ENCODE results near the gene SPACA1.
A peak's percentile ranks its signal among the peaks of the same experiment; 100 is the strongest.
"Not testable (repeated sequence)": the region's sequence is repeated elsewhere in the genome, so short reads cannot be mapped to it uniquely, and the experiment has no call there.

The SPACA1 gene

GRCh38 chr6:88047510-88048150 lies at the start of gene SPACA1:
Gene SPACA1 (plus strand): TSS chr6:88047841. CDS start chr6:88047906, 65 bp downstream.
- no peak for DNase-seq (ENCODE audit: low read depth)
- no peak for TF ChIP-seq CTCF (IDR thresholded peaks at IDR 0.05; ENCODE audit: low read length, missing control alignments)
- no peak within 1 kb of the TSS for H3K4me3 ChIP-seq (replicated peaks; ENCODE audit: low read depth, low read length)

GRCh38 chr6:88000713-88001112 lies 46.9 kb upstream of the SPACA1 start:
- DNase-seq (ENCODE audit: low read depth): no peak
- TF ChIP-seq CTCF (IDR thresholded peaks at IDR 0.05; ENCODE audit: low read length, missing control alignments): no peak
- H3K4me3 ChIP-seq (replicated peaks; ENCODE audit: low read depth, low read length): no peak overlapping the region

GRCh38 chr6:88001279-88001678 lies 46.4 kb upstream of the SPACA1 start:
- not testable (repeated sequence) for H3K4me3 ChIP-seq (replicated peaks; ENCODE audit: low read depth, low read length); DNase-seq (ENCODE audit: low read depth)

GRCh38 chr6:88004707-88005106 lies 42.9 kb upstream of the SPACA1 start:
- no peak overlapping the region for H3K4me3 ChIP-seq (replicated peaks; ENCODE audit: low read depth, low read length)
- TF ChIP-seq CTCF (IDR thresholded peaks at IDR 0.05; ENCODE audit: low read length, missing control alignments): no peak
- DNase-seq (ENCODE audit: low read depth): no peak

- H3K4me3 ChIP-seq (replicated peaks; ENCODE audit: low read depth, low read length): no peak overlapping the region
- DNase-seq (ENCODE audit: low read depth): no peak
- TF ChIP-seq CTCF (IDR thresholded peaks at IDR 0.05; ENCODE audit: low read length, missing control alignments): no peak
Observed at GRCh38 chr6:88006557-88006956, 41.1 kb upstream of the SPACA1 start.

- H3K4me3 ChIP-seq (replicated peaks; ENCODE audit: low read depth, low read length): no peak overlapping the region
- no peak for TF ChIP-seq CTCF (IDR thresholded peaks at IDR 0.05; ENCODE audit: low read length, missing control alignments)
- DNase-seq (ENCODE audit: low read depth): peak; percentile 2
Observed at GRCh38 chr6:88008411-88008810, 39.2 kb upstream of the SPACA1 start.

GRCh38 chr6:88008831-88009231 lies 38.8 kb upstream of the SPACA1 start:
- H3K4me3 ChIP-seq (replicated peaks; ENCODE audit: low read depth, low read length): no peak overlapping the region

More at GRCh38 chr6:88008831-88009231, 38.8 kb upstream of the SPACA1 start:
- TF ChIP-seq CTCF (IDR thresholded peaks at IDR 0.05; ENCODE audit: low read length, missing control alignments): no peak
- DNase-seq (ENCODE audit: low read depth): no peak

Data from fibroblast of pulmonary artery (primary cell).